HepG2 (cell line): ENCODE measurements around the gene SNAI3. TPM values are rescaled to one million over a fixed set of nuclear protein-coding genes. Genes with fewer than 3 reads are reported as not detected.
A peak's percentile ranks its signal among the peaks of the same experiment; 100 is the strongest.

Experiments
- BHLHE40 ChIP-seq: IDR thresholded peaks from 2 replicates; pipeline ENCODE4 v1.6.1; 2011; ENCODE audit warnings: low read length, improper control_type of control experiment
- ELF3 ChIP-seq: IDR thresholded peaks from 2 replicates; pipeline ENCODE4 v1.6.1; 2016; ENCODE audit warnings: missing genetic modification reagents, missing compliant biosample characterization
- FOXA1 ChIP-seq, 2 experiments: fragments of 450-650 bp in 1 of 2; sonication (generic) in 1 of 2; formaldehyde crosslinking in 1 of 2; IDR thresholded peaks; 2 replicates each; pipeline versions ENCODE4 v1.4.0 to v1.6.1; 2016 to 2020; ENCODE audit warnings: missing genetic modification reagents in 1 of 2
- HIVEP1 ChIP-seq: sonication (generic); formaldehyde crosslinking; IDR thresholded peaks from 2 replicates; pipeline ENCODE4 v1.4.0; 2020; ENCODE audit warnings: mild to moderate bottlenecking, missing genetic modification reagents
- KLF13 ChIP-seq: sonication (generic); formaldehyde crosslinking; IDR thresholded peaks from 2 replicates; pipeline ENCODE4 v1.4.0; 2020; ENCODE audit warnings: mild to moderate bottlenecking, missing genetic modification reagents
- MTF1 ChIP-seq: sonication (generic); formaldehyde crosslinking; IDR thresholded peaks from 2 replicates; pipeline ENCODE4 v1.5.0; 2020; ENCODE audit warnings: missing genetic modification reagents
- NR2F2 ChIP-seq: IDR thresholded peaks from 2 replicates; pipeline ENCODE4 v1.6.1; 2012; ENCODE audit warnings: low read depth, inconsistent platforms, borderline replicate concordance
- PITX1 ChIP-seq: sonication (generic); formaldehyde crosslinking; IDR thresholded peaks from 2 replicates; pipeline ENCODE4 v1.5.1; 2020; ENCODE audit warnings: mild to moderate bottlenecking, missing genetic modification reagents
- RBM39 ChIP-seq: fragments of 200-400 bp; formaldehyde crosslinking; IDR thresholded peaks from one replicate; pipeline ENCODE4 v1.6.1; 2018; ENCODE audit warnings: antibody characterized with exemption, mild to moderate bottlenecking, low read depth, low read length; ENCODE audit not compliant: poor library complexity, severe bottlenecking
- SMAD3 ChIP-seq: sonication (generic); formaldehyde crosslinking; IDR thresholded peaks from 2 replicates; pipeline ENCODE4 v1.4.0; 2020; ENCODE audit warnings: missing genetic modification reagents
- THRA ChIP-seq: sonication (generic); formaldehyde crosslinking; IDR thresholded peaks from 2 replicates; pipeline ENCODE4 v1.4.0; 2020; ENCODE audit warnings: missing genetic modification reagents, borderline replicate concordance
- ZNF276 ChIP-seq: sonication (generic); formaldehyde crosslinking; IDR thresholded peaks from 2 replicates; pipeline ENCODE4 v1.4.0; 2020; ENCODE audit warnings: mild to moderate bottlenecking, low read depth, missing genetic modification reagents
- ZNF550 ChIP-seq: sonication (generic); formaldehyde crosslinking; IDR thresholded peaks from 2 replicates; pipeline ENCODE4 v1.4.0; 2020; ENCODE audit warnings: mild to moderate bottlenecking, missing genetic modification reagents, borderline replicate concordance
- ZNF724P ChIP-seq: sonication (generic); formaldehyde crosslinking; IDR thresholded peaks from 2 replicates; pipeline ENCODE4 v1.8.0; 2022; ENCODE audit warnings: missing genetic modification reagents, borderline replicate concordance
- polyA plus RNA-seq, 8 experiments: library from polyadenylated mRNA; depleted of rRNA in 3 of 8; stranded (reverse) in 7 of 8; unstranded in 1 of 8; fragments of >200 nt; fragmentation: Illumina TruSeq in 4 of 8; extraction: Trizol in 4 of 8; gene quantifications; 2 replicates each; pipeline versions ENCODE4 v1.2.1 to v1.2.3, GENCODE V29; 2011 to 2016; ENCODE audit warnings: low read depth in 4 of 8, missing spikeins in 1 of 8, mixed read lengths in 1 of 8; ENCODE audit not compliant: insufficient read depth in 1 of 8
- total RNA-seq, 5 experiments: library from RNA; depleted of rRNA; stranded (reverse); fragments of >200 nt; fragmentation: Illumina TruSeq; extraction: Trizol; gene quantifications; 2 replicates each; pipeline ENCODE4 v1.2.3, GENCODE V29; 2016; ENCODE audit warnings: low read depth in 1 of 5
- TF ChIP-seq, protein P1 (sequence below): sonication (generic); formaldehyde crosslinking; IDR thresholded peaks from 2 replicates; pipeline ENCODE4; 2020; ENCODE audit warnings: missing genetic modification reagents, mild to moderate bottlenecking, borderline replicate concordance
- TF ChIP-seq, protein P2 (sequence below): sonication (generic); formaldehyde crosslinking; IDR thresholded peaks from 2 replicates; pipeline ENCODE4 v1.4.0; 2020; ENCODE audit warnings: mild to moderate bottlenecking, missing genetic modification reagents
- TF ChIP-seq, protein P3 (sequence below): sonication (generic); formaldehyde crosslinking; IDR thresholded peaks from 2 replicates; pipeline ENCODE4 v1.4.0; 2020; ENCODE audit warnings: missing genetic modification reagents

The SNAI3 gene
- total and polyA plus RNA-seq, 2 of the 13 experiments (the other 11 are each of a cell fraction or from before 2014, with no cell fraction given): 0.09 to 0.18 TPM

DNA sequence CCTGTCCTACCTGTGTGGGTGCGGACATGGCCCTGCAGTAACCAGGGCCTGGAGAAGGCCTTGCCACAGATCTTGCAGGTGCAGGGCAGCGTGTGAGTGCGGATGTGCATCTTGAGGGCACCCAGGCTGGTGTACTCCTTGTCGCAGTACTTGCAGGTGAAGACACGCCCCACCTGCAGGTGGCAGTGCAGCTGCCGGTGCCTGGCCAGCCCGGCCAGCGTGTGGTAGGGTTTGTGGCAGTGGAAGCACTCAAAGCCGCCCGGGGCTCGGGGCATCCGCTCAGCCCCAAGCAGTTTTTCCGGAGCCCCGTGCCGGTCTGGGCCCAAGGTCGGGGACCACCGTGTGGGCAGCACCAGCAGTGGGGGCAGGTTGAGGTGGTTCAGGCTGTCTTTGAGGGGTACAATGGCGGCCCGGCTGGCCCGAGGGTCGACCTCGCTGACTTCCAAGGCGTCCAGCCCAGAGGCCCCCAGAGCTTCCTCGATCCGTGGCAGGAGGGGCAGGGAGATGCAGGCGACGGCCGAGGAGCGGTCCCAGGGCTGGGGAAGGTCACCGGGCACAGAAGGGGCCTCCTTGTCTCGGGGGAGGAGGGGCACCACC, 5.1 kb downstream of the SNAI3 start (continued):
- TF ChIP-seq KLF13 (0 out of 2 replicates have a peak, but pooled peaks have one; percentile 60), PITX1 (CRISPR knock-in tag) (peak; percentile 44; the same call in 1 of the 2 replicates), ZNF276 (CRISPR knock-in tag) (no peak), BHLHE40 (0 out of 2 replicates have a peak, but pooled peaks have one; percentile 10), SMAD3 (0 out of 2 replicates have a peak, but pooled peaks have one; percentile 63), ZNF724P (CRISPR knock-in tag) (0 out of 2 replicates have a peak, but pooled peaks have one; percentile 67), RBM39 (peak; percentile 58), ELF3 (CRISPR knock-in tag) (0 out of 2 replicates have a peak, but pooled peaks have one; percentile 27), NR2F2 (peak; percentile 23; the same call in 1 of the 2 replicates), FOXA1 (IDR thresholded peaks at IDR 0.05) (no peak), FOXA1 (CRISPR knock-in tag; IDR thresholded peaks at IDR 0.05) (peak; percentile 26; the same call in 1 of the 2 replicates), MTF1 (CRISPR knock-in tag) (no peak), HIVEP1 (CRISPR knock-in tag) (peak; percentile 49), THRA (CRISPR knock-in tag) (0 out of 2 replicates have a peak, but pooled peaks have one; percentile 11), ZNF550 (CRISPR knock-in tag) (peak; percentile 28; the same call in 1 of the 2 replicates)
- TF ChIP-seq, protein P1, sequence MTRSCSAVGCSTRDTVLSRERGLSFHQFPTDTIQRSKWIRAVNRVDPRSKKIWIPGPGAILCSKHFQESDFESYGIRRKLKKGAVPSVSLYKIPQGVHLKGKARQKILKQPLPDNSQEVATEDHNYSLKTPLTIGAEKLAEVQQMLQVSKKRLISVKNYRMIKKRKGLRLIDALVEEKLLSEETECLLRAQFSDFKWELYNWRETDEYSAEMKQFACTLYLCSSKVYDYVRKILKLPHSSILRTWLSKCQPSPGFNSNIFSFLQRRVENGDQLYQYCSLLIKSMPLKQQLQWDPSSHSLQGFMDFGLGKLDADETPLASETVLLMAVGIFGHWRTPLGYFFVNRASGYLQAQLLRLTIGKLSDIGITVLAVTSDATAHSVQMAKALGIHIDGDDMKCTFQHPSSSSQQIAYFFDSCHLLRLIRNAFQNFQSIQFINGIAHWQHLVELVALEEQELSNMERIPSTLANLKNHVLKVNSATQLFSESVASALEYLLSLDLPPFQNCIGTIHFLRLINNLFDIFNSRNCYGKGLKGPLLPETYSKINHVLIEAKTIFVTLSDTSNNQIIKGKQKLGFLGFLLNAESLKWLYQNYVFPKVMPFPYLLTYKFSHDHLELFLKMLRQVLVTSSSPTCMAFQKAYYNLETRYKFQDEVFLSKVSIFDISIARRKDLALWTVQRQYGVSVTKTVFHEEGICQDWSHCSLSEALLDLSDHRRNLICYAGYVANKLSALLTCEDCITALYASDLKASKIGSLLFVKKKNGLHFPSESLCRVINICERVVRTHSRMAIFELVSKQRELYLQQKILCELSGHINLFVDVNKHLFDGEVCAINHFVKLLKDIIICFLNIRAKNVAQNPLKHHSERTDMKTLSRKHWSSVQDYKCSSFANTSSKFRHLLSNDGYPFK: peak; percentile 40; the same call in 1 of the 2 replicates
- TF ChIP-seq, protein P2, sequence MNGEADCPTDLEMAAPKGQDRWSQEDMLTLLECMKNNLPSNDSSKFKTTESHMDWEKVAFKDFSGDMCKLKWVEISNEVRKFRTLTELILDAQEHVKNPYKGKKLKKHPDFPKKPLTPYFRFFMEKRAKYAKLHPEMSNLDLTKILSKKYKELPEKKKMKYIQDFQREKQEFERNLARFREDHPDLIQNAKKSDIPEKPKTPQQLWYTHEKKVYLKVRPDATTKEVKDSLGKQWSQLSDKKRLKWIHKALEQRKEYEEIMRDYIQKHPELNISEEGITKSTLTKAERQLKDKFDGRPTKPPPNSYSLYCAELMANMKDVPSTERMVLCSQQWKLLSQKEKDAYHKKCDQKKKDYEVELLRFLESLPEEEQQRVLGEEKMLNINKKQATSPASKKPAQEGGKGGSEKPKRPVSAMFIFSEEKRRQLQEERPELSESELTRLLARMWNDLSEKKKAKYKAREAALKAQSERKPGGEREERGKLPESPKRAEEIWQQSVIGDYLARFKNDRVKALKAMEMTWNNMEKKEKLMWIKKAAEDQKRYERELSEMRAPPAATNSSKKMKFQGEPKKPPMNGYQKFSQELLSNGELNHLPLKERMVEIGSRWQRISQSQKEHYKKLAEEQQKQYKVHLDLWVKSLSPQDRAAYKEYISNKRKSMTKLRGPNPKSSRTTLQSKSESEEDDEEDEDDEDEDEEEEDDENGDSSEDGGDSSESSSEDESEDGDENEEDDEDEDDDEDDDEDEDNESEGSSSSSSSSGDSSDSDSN (CRISPR knock-in tag): peak; percentile 68; the same call in 1 of the 2 replicates
- TF ChIP-seq, protein P3, sequence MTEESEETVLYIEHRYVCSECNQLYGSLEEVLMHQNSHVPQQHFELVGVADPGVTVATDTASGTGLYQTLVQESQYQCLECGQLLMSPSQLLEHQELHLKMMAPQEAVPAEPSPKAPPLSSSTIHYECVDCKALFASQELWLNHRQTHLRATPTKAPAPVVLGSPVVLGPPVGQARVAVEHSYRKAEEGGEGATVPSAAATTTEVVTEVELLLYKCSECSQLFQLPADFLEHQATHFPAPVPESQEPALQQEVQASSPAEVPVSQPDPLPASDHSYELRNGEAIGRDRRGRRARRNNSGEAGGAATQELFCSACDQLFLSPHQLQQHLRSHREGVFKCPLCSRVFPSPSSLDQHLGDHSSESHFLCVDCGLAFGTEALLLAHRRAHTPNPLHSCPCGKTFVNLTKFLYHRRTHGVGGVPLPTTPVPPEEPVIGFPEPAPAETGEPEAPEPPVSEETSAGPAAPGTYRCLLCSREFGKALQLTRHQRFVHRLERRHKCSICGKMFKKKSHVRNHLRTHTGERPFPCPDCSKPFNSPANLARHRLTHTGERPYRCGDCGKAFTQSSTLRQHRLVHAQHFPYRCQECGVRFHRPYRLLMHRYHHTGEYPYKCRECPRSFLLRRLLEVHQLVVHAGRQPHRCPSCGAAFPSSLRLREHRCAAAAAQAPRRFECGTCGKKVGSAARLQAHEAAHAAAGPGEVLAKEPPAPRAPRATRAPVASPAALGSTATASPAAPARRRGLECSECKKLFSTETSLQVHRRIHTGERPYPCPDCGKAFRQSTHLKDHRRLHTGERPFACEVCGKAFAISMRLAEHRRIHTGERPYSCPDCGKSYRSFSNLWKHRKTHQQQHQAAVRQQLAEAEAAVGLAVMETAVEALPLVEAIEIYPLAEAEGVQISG (CRISPR knock-in tag): peak; percentile 67
